RCC 7860 (cell line): ENCODE measurements around the gene JHY.
A peak's percentile ranks its signal among the peaks of the same experiment; 100 is the strongest.

Experiments used
- DNase-seq: peaks from one replicate; pipeline ENCODE4 v3.0.0-alpha.2; 2015; ENCODE audit warnings: low spot score
- FAIRE-seq: peaks from 2 replicates; lab custom pipeline; 2012; peaks lifted over from hg19 to GRCh38; lab: Jason Lieb, UNC

Gene JHY

GRCh38 chr11:122869622-122870021 lies 12.9 kb upstream of the JHY start:
- DNase-seq (no peak), FAIRE-seq (no peak)

GRCh38 chr11:122871302-122871701 lies 11.3 kb upstream of the JHY start:
- no peak for FAIRE-seq
- no peak for DNase-seq

- FAIRE-seq = no peak
- no peak for DNase-seq
Measured at GRCh38 chr11:122872046-122872445, 10.5 kb upstream of the JHY start.

GRCh38 chr11:122874991-122875390 lies 7.6 kb upstream of the JHY start:
- DNase-seq (no peak), FAIRE-seq (no peak)

- FAIRE-seq (no peak), DNase-seq (no peak)
Measured at GRCh38 chr11:122877732-122878131, 4.8 kb upstream of the JHY start.

- FAIRE-seq (no peak), DNase-seq (no peak)
Measured at GRCh38 chr11:122879785-122880184, 2.8 kb upstream of the JHY start.

GRCh38 chr11:122882857-122883645 lies 492 bp downstream of the JHY start:
- FAIRE-seq = peak; percentile 35
- peak; percentile 57 for DNase-seq

GRCh38 chr11:122883646-122883979 lies 1.1 kb downstream of the JHY start:
- DNase-seq = no peak
- no peak for FAIRE-seq

- FAIRE-seq (no peak), DNase-seq (no peak)
Measured at GRCh38 chr11:122888162-122888561, 5.6 kb downstream of the JHY start.

- DNase-seq = peak; percentile 78
- peak; percentile 97 for FAIRE-seq
Measured at GRCh38 chr11:122893131-122893530, 10.6 kb downstream of the JHY start.

GRCh38 chr11:122895563-122895962 lies 13.0 kb downstream of the JHY start:
- DNase-seq = no peak
- FAIRE-seq = no peak

GRCh38 chr11:122897606-122898210 lies 15.1 kb downstream of the JHY start:
- FAIRE-seq (no peak), DNase-seq (no peak)

- no peak for FAIRE-seq
- DNase-seq = no peak
Measured at GRCh38 chr11:122898799-122899198, 16.2 kb downstream of the JHY start.

- FAIRE-seq (no peak), DNase-seq (no peak)
Measured at GRCh38 chr11:122900587-122901202, 18.1 kb downstream of the JHY start.

GRCh38 chr11:122902951-122903350 lies 20.4 kb downstream of the JHY start:
- no peak for DNase-seq
- no peak for FAIRE-seq

GRCh38 chr11:122910775-122911174 lies 28.2 kb downstream of the JHY start:
- FAIRE-seq (no peak), DNase-seq (no peak)

- DNase-seq = no peak
- FAIRE-seq = no peak
Measured at GRCh38 chr11:122917311-122917710, 34.8 kb downstream of the JHY start.

- DNase-seq (no peak), FAIRE-seq (no peak)
Measured at GRCh38 chr11:122918734-122919133, 36.2 kb downstream of the JHY start.

- FAIRE-seq = no peak
- no peak for DNase-seq
Measured at GRCh38 chr11:122920579-122920978, 38.0 kb downstream of the JHY start.

- DNase-seq (no peak), FAIRE-seq (no peak)
Measured at GRCh38 chr11:122922893-122923292, 40.3 kb downstream of the JHY start.

GRCh38 chr11:122923302-122923701 lies 40.7 kb downstream of the JHY start:
- no peak for DNase-seq
- no peak for FAIRE-seq

GRCh38 chr11:122931510-122931909 lies 49.0 kb downstream of the JHY start:
- DNase-seq (no peak), FAIRE-seq (no peak)
